Measurements from ENCODE around the gene ABCB11. TPM values are rescaled to one million over a fixed set of nuclear protein-coding genes. Genes with fewer than 3 reads are reported as not detected.

ABCB11 gene
- total RNA-seq, 1 donor from 2014 or later = 0.02 TPM

DNA sequence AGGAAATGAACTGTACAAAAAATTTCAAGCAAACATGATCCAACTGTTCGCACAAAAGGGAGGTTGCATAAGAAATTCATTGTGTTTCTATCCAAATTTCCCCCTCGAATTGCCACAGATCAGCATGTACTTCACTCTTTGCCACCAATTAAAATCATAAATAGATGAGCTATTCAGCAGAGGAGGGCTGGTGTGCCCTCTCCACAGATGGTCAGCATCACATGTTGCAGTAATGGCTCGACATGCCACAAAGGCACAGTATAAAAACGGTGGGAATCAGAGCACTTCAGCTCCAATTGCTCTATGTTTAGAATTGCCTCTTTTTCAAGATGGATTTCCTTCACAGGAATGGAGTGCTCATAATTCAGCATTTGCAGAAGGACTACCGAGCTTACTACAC lies 130.1 kb downstream of the ABCB11 start, which contains the start of gene G6PC2:
TSS of gene G6PC2 (plus strand) at position 289 of the 400 bp plus-strand sequence. CDS start at position 330, 41 bp downstream.
- H3K9me3 Mint-ChIP-seq (ENCODE audit: unreplicated experiment) = no peaks in the 10 kb centered on the region
- Histone ChIP-seq H4K20me1 (ENCODE audit: insufficient read depth, low read length) (no peaks in the 10 kb centered on the region), H3K27me3 (ENCODE audit: insufficient read depth, low read length) (no peaks in the 10 kb centered on the region), H3K9me3 (ENCODE audit: insufficient read depth, low read depth, low read length) (no peaks in the 10 kb centered on the region), H3K27ac (ENCODE audit: low read depth, low read length) (no peak within 1 kb of the TSS), H3K79me2 (ENCODE audit: insufficient read depth, low read length) (no peaks in the 10 kb centered on the region), H3K9ac (ENCODE audit: low read length) (no peak within 1 kb of the TSS), H3K4me2 (ENCODE audit: low read length) (no peak within 1 kb of the TSS), H3K4me1 (ENCODE audit: insufficient read depth, low read length) (no peaks in the 10 kb centered on the region), H2AFZ (ENCODE audit: low read depth, low read length) (no peak within 1 kb of the TSS), H3K36me3 (ENCODE audit: insufficient read depth, low read length) (no peaks in the 10 kb centered on the region), H3K4me3 (ENCODE audit: insufficient read depth, low read depth, low read length) (no peak within 1 kb of the TSS)
- H3K27ac Mint-ChIP-seq (ENCODE audit: unreplicated experiment) = no peak within 1 kb of the TSS
- peaks cover 3% of the 10 kb centered on the region for H3K27me3 Mint-ChIP-seq (ENCODE audit: low read depth, unreplicated experiment)
- H3K4me1 Mint-ChIP-seq (ENCODE audit: low read depth, unreplicated experiment) = no peaks in the 10 kb centered on the region
- TF ChIP-seq, protein P1, sequence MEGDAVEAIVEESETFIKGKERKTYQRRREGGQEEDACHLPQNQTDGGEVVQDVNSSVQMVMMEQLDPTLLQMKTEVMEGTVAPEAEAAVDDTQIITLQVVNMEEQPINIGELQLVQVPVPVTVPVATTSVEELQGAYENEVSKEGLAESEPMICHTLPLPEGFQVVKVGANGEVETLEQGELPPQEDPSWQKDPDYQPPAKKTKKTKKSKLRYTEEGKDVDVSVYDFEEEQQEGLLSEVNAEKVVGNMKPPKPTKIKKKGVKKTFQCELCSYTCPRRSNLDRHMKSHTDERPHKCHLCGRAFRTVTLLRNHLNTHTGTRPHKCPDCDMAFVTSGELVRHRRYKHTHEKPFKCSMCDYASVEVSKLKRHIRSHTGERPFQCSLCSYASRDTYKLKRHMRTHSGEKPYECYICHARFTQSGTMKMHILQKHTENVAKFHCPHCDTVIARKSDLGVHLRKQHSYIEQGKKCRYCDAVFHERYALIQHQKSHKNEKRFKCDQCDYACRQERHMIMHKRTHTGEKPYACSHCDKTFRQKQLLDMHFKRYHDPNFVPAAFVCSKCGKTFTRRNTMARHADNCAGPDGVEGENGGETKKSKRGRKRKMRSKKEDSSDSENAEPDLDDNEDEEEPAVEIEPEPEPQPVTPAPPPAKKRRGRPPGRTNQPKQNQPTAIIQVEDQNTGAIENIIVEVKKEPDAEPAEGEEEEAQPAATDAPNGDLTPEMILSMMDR (IDR thresholded peaks at IDR 0.05; ENCODE audit: insufficient read depth, low read depth, low read length) = no peak
- TF ChIP-seq EZH2 (IDR thresholded peaks at IDR 0.05; ENCODE audit: insufficient read depth, low read length) = no peak
- no peak within 1 kb of the TSS for H3K4me3 Mint-ChIP-seq (ENCODE audit: unreplicated experiment)
- DNase-seq (ENCODE audit: low read depth) = no peak
- no peaks in the 10 kb centered on the region for H3K36me3 Mint-ChIP-seq (ENCODE audit: low read depth, unreplicated experiment)
- no peak for FAIRE-seq

GRCh38 chr2:168897449-168897848 lies 133.7 kb downstream of the ABCB11 start:
- Histone ChIP-seq H3K4me1 (ENCODE audit: insufficient read depth, low read length) (no peaks in the 10 kb centered on the region), H3K9me3 (ENCODE audit: insufficient read depth, low read depth, low read length) (no peaks in the 10 kb centered on the region), H4K20me1 (ENCODE audit: insufficient read depth, low read length) (no peaks in the 10 kb centered on the region), H3K27ac (ENCODE audit: low read depth, low read length) (no peak overlapping the region), H2AFZ (ENCODE audit: low read depth, low read length) (no peak overlapping the region), H3K36me3 (ENCODE audit: insufficient read depth, low read length) (no peaks in the 10 kb centered on the region), H3K79me2 (ENCODE audit: insufficient read depth, low read length) (no peaks in the 10 kb centered on the region), H3K4me3 (ENCODE audit: insufficient read depth, low read depth, low read length) (no peak overlapping the region), H3K9ac (ENCODE audit: low read length) (no peak overlapping the region), H3K4me2 (ENCODE audit: low read length) (no peak overlapping the region), H3K27me3 (ENCODE audit: insufficient read depth, low read length) (no peaks in the 10 kb centered on the region)
- peaks cover 3% of the 10 kb centered on the region for H3K27me3 Mint-ChIP-seq (ENCODE audit: low read depth, unreplicated experiment)
- no peak for FAIRE-seq
- DNase-seq (ENCODE audit: low read depth) = no peak
- TF ChIP-seq, protein P1 (IDR thresholded peaks at IDR 0.05; ENCODE audit: insufficient read depth, low read depth, low read length) = no peak
- no peaks in the 10 kb centered on the region for H3K9me3 Mint-ChIP-seq (ENCODE audit: unreplicated experiment)
- no peak overlapping the region for H3K27ac Mint-ChIP-seq (ENCODE audit: unreplicated experiment)
- no peak overlapping the region for H3K4me3 Mint-ChIP-seq (ENCODE audit: unreplicated experiment)
- H3K36me3 Mint-ChIP-seq (ENCODE audit: low read depth, unreplicated experiment) = no peaks in the 10 kb centered on the region
- H3K4me1 Mint-ChIP-seq (ENCODE audit: low read depth, unreplicated experiment) = no peaks in the 10 kb centered on the region

GRCh38 chr2:168896783-168897182 lies 134.3 kb downstream of the ABCB11 start:
- TF ChIP-seq EZH2 (IDR thresholded peaks at IDR 0.05; ENCODE audit: insufficient read depth, low read length) = no peak
- Histone ChIP-seq H3K4me2 (ENCODE audit: low read length) (no peak overlapping the region), H3K9me3 (ENCODE audit: insufficient read depth, low read depth, low read length) (no peaks in the 10 kb centered on the region), H3K27me3 (ENCODE audit: insufficient read depth, low read length) (no peaks in the 10 kb centered on the region), H3K4me3 (ENCODE audit: insufficient read depth, low read depth, low read length) (no peak overlapping the region), H3K4me1 (ENCODE audit: insufficient read depth, low read length) (no peaks in the 10 kb centered on the region), H4K20me1 (ENCODE audit: insufficient read depth, low read length) (no peaks in the 10 kb centered on the region), H3K27ac (ENCODE audit: low read depth, low read length) (no peak overlapping the region), H3K36me3 (ENCODE audit: insufficient read depth, low read length) (no peaks in the 10 kb centered on the region), H3K79me2 (ENCODE audit: insufficient read depth, low read length) (no peaks in the 10 kb centered on the region), H2AFZ (ENCODE audit: low read depth, low read length) (no peak overlapping the region), H3K9ac (ENCODE audit: low read length) (no peak overlapping the region)
- Mint-ChIP-seq H3K27ac (ENCODE audit: unreplicated experiment) (no peak overlapping the region), H3K9me3 (ENCODE audit: unreplicated experiment) (no peaks in the 10 kb centered on the region), H3K27me3 (ENCODE audit: low read depth, unreplicated experiment) (peaks cover 8% of the 10 kb centered on the region), H3K36me3 (ENCODE audit: low read depth, unreplicated experiment) (no peaks in the 10 kb centered on the region), H3K4me3 (ENCODE audit: unreplicated experiment) (no peak overlapping the region), H3K4me1 (ENCODE audit: low read depth, unreplicated experiment) (no peaks in the 10 kb centered on the region)
- no peak for DNase-seq (ENCODE audit: low read depth)
- no peak for FAIRE-seq
